Tibial nerve (tissue), 4 donors: ENCODE data around the gene SLC35F1.

Experiments
- EP300 ChIP-seq, 2 donors: sonication (generic); formaldehyde crosslinking; IDR thresholded peaks; one replicate each; pipeline ENCODE4 v1.6.1; 2017; ENCODE audit warnings: antibody characterized with exemption in 2 of 2, mild to moderate bottlenecking in 1 of 2
- POLR2A ChIP-seq, 2 donors: fragments of 450-650 bp; IDR thresholded peaks; one replicate each; pipeline ENCODE4 v1.6.1; 2017; ENCODE audit warnings: antibody characterized with exemption in 2 of 2, mild to moderate bottlenecking in 2 of 2, moderate library complexity in 2 of 2
- TF ChIP-seq, protein P1 (sequence below), 5 experiments: fragments of 200-600 bp in 3 of 5; fragments of 450-650 bp in 2 of 5; sonication (generic) in 3 of 5; IDR thresholded peaks; one replicate each; pipeline ENCODE4 v1.5.1; 2016 to 2019; ENCODE audit warnings: antibody characterized with exemption in 5 of 5, mild to moderate bottlenecking in 3 of 5, moderate library complexity in 2 of 5

DNA sequence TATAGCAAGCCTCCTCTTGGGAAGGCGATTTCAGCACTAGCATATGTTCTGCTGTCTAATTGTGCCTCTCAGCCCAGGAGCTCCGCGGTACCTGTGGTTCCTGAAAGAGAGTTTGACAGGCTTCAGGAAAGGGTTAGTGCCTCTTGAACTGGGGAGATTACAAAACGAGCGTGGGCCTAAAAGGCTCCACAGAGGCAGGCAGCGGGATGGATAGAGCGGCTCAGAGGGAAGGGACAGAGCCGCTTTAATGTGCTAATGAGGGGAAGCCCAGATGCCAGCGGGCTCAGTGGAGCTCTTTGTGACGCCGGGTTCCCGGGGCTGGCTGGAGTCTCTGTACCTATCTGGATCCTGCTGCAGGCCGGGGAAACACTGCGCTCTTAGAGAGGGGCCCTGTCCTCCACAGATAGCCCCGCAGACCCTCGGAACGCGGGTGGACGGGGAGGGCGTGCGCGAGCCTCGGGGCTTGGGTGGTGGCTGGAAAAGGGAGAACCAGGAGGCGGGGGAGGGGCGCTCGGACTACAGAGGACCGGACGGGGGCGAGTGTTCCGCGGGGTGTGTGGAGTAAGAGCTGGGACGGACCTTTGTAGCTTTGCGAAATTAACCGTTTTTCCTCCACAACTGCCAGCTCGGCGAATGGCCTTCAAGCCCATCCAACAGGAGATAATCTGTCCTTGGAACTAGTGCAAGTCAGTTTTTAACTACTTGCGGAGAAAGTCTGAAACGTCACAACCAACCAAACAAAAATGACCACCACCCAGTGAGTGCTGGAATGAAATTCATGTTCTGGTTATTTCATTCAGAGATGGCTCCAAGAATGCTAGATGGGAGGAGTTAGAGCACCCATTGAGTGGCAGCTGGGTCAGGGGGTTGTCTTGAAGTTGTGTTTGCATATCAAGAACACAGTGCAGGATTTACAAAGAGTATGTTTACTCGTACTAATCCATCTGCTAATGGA, 13.0 kb downstream of the SLC35F1 start:
- TF ChIP-seq, protein P1, sequence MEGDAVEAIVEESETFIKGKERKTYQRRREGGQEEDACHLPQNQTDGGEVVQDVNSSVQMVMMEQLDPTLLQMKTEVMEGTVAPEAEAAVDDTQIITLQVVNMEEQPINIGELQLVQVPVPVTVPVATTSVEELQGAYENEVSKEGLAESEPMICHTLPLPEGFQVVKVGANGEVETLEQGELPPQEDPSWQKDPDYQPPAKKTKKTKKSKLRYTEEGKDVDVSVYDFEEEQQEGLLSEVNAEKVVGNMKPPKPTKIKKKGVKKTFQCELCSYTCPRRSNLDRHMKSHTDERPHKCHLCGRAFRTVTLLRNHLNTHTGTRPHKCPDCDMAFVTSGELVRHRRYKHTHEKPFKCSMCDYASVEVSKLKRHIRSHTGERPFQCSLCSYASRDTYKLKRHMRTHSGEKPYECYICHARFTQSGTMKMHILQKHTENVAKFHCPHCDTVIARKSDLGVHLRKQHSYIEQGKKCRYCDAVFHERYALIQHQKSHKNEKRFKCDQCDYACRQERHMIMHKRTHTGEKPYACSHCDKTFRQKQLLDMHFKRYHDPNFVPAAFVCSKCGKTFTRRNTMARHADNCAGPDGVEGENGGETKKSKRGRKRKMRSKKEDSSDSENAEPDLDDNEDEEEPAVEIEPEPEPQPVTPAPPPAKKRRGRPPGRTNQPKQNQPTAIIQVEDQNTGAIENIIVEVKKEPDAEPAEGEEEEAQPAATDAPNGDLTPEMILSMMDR (IDR thresholded peaks at IDR 0.05): no peak
- TF ChIP-seq EP300 (IDR thresholded peaks at IDR 0.05) (no peak), POLR2A (IDR thresholded peaks at IDR 0.05) (no peak)
